Sigmoid colon (tissue), 4 donors: Measurements from ENCODE around the gene ZSWIM6.

Experiments used
- EP300 ChIP-seq, 4 donors: sonication (generic); formaldehyde crosslinking; IDR thresholded peaks; one replicate each; pipeline ENCODE4 v1.6.1; 2017; ENCODE audit warnings: antibody characterized with exemption in 4 of 4
- POLR2A ChIP-seq, 2 donors: fragments of 450-650 bp; IDR thresholded peaks; one replicate each; pipeline ENCODE4 v1.6.1; 2016; ENCODE audit warnings: antibody characterized with exemption in 2 of 2, mild to moderate bottlenecking in 2 of 2, moderate library complexity in 2 of 2
- POLR2AphosphoS5 ChIP-seq, 4 donors: sonication (generic); formaldehyde crosslinking; IDR thresholded peaks; one replicate each; pipeline ENCODE4 v1.6.1; 2017; ENCODE audit warnings: antibody characterized with exemption in 4 of 4

- no peak for TF ChIP-seq EP300 (IDR thresholded peaks at IDR 0.05)
- TF ChIP-seq POLR2AphosphoS5 (IDR thresholded peaks at IDR 0.05): no peak
- TF ChIP-seq POLR2A (IDR thresholded peaks at IDR 0.05): no peak
Observed at GRCh38 chr5:61582205-61582820, 250.3 kb downstream of the ZSWIM6 start.
